ENCODE results near the gene F3.
A peak's percentile ranks its signal among the peaks of the same experiment; 100 is the strongest.

DNA sequence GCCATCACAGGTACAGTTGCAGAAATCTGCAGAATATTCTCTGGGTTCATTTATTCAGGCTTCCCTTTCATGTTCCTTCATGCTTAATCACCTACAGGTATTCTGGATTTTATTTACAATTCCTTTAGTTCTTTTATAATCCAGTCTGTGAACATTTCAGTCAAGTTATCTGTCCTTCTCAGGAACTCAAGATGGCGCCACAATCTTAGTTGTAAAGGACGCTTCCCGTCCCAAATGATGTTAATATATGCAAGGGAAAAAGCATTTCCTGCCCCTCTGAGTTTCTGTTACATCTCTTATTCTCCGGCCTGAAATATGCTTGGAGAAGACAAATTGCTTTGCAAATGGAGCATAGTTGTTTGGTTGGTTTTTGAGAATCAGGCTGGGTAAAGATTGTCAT, 19.3 kb downstream of the F3 start:
- TF ChIP-seq CTCF (IDR thresholded peaks at IDR 0.05) (peak in 4 of 6 experiments; percentile 15 to 41 (median 22)), POLR2A (IDR thresholded peaks at IDR 0.05) (no peak), POLR2AphosphoS5 (IDR thresholded peaks at IDR 0.05) (no peak)
